Activated T-cell treated with anti-CD3 and anti-CD28 coated beads, Interleukin-2, amount 50 U/mL, for 24 hours (primary cell): Measurements from ENCODE around the gene ADNP.

Experiments used
- DNase-seq: peaks from one replicate; pipeline ENCODE4 v3.0.0-alpha.2; 2020
- H3K27ac Mint-ChIP-seq: 2 replicates; pipeline ENCODE4 v1.8.0; 2020; ENCODE audit warnings: mild to moderate bottlenecking, mixed read lengths
- H3K27me3 Mint-ChIP-seq: 2 replicates; pipeline ENCODE4 v1.8.0; 2020; ENCODE audit warnings: mixed read lengths
- H3K36me3 Mint-ChIP-seq: 2 replicates; pipeline ENCODE4 v1.8.0; 2020; ENCODE audit warnings: low read depth, mixed read lengths
- H3K4me1 Mint-ChIP-seq: 2 replicates; pipeline ENCODE4 v1.8.0; 2020; ENCODE audit warnings: low read depth, mixed read lengths
- H3K4me3 Mint-ChIP-seq: 2 replicates; pipeline ENCODE4 v1.8.0; 2020; ENCODE audit warnings: mild to moderate bottlenecking, moderate library complexity, mixed read lengths
- H3K9me3 Mint-ChIP-seq: 2 replicates; pipeline ENCODE4 v1.8.0; 2020; ENCODE audit warnings: mixed read lengths

Gene ADNP

DNA sequence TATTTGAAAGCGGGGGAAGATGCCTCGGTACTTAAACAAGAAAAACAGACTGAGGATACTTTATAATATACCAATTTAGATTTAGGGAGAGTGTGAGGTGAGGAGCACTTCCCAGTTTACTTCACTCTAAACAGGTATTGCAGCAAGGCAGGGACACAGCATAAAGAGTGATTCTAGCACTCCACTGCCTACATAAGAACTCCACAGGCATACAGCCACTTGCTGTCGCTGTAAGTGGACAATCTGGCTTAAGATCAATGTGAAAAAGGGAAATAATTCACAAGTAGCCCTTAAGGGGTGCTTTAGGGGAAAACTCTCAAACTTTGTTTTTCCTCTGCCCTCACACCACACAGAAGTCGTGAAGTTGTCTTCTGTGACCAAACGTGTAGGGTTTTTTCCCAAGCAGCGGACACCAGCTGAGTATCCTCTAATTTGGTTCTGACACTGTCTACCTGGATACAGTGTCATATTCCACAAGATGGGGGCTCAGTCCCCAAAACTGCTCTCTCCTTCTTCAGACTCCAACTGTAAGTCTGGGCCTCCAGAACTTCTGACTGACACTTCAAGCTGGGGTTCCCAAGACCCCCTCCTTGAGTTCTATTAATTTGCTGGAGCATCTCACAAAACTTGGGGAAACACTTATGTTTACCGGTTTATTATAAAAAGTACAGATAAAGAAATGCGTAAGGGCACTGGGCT, 9.3 kb downstream of the ADNP start:
- Mint-ChIP-seq H3K36me3 (peaks cover 85% of the 10 kb centered on the region), H3K27ac (peak overlapping the region; percentile 70), H3K27me3 (no peaks in the 10 kb centered on the region), H3K4me1 (peaks cover 87% of the 10 kb centered on the region), H3K9me3 (no peaks in the 10 kb centered on the region), H3K4me3 (no peak overlapping the region)
- no peak for DNase-seq

DNA sequence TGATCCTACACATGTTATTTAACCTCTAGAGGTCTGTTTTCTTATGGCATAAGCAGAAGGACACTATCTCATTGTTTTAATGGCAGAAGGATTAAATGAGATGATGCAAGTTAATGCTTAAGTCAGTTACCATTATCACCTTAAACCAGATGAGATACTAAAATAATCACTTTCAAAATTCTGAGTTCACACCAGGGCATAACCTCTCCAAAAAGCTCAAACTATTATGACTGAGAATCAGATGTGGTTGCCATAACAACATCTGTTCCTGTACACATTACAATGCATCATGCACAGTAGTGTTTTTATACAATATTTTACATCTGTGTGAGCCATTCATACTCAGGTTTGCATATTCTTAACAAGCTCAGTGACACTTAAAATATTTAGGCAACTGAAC, 10.2 kb downstream of the ADNP start:
- peak overlapping the region; percentile 13 for H3K27ac Mint-ChIP-seq
- no peak overlapping the region for H3K4me3 Mint-ChIP-seq
- peaks cover 88% of the 10 kb centered on the region for H3K36me3 Mint-ChIP-seq

DNA sequence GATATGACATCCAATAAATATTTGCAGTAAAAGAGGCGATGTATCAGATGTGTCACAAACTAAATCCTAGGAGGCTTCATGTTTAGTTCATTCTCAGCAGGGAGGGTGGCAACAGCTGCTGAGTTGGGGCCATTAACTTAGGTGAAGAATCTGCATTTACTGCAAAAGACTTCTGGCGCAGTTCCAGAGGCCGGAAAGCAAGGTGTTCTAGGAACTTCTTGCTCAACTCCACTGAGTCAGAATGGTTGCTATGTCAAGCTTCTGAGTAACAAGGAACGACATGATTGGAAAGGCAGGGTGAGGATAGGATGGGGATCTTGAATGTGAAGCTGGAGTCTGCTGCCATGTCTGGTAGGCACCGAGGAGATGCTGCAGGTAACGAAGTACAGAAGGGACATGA, 11.7 kb downstream of the ADNP start:
- Mint-ChIP-seq H3K27ac (peak overlapping the region; percentile 66), H3K4me3 (no peak overlapping the region), H3K9me3 (no peaks in the 10 kb centered on the region), H3K27me3 (no peaks in the 10 kb centered on the region), H3K36me3 (peaks cover 85% of the 10 kb centered on the region), H3K4me1 (peaks cover 91% of the 10 kb centered on the region)
- no peak for DNase-seq

More for the DNA sequence above, 10.2 kb downstream of the ADNP start:
- peaks cover 91% of the 10 kb centered on the region for H3K4me1 Mint-ChIP-seq
- no peaks in the 10 kb centered on the region for H3K27me3 Mint-ChIP-seq
- DNase-seq: no peak
- H3K9me3 Mint-ChIP-seq: no peaks in the 10 kb centered on the region

DNA sequence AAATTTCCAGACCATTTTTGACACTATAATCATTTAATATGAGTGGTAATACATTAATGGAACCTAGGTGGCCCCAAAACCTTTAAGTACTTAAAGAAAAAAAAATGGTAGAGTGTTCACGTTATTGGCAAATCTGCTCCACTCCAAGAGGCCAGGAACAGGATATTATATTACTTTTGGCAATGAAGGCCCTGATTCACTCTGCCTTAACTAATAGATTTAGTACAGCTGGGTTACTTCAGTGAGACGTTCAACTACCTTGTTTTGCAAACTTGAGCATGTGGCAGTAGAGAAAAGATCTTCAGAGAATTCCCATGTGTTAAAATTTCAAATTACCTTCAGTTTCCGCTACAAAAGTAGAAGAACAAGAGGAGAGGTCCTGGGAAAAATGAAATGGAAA, 12.8 kb downstream of the ADNP start:
- Mint-ChIP-seq H3K27ac (peak overlapping the region; percentile 41), H3K9me3 (no peaks in the 10 kb centered on the region), H3K36me3 (peaks cover 85% of the 10 kb centered on the region), H3K4me3 (no peak overlapping the region), H3K27me3 (no peaks in the 10 kb centered on the region), H3K4me1 (peaks cover 92% of the 10 kb centered on the region)
- no peak for DNase-seq

DNA sequence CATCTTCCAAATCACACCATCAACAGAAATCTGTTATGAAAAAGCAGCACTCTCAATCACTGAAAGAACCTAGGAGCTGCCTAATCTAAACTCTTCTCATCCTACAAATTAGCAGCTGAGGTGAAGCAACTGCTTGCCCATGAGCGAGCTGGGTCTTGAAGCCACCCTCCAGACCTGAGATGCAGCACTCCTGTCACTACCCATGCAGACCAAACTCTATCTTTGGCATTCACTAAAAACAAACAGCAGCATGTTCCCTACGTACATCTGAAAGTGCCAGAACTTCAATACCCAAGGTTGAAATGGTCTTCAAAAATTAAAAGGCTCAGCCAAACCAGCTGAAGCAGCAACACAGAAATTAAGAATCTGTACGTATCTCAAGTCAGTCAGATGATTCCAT, 14.3 kb downstream of the ADNP start:
- Mint-ChIP-seq H3K4me3 (no peak overlapping the region), H3K27me3 (no peaks in the 10 kb centered on the region), H3K9me3 (no peaks in the 10 kb centered on the region), H3K36me3 (peaks cover 80% of the 10 kb centered on the region), H3K4me1 (peaks cover 93% of the 10 kb centered on the region), H3K27ac (peak overlapping the region; percentile 53)
- no peak for DNase-seq

DNA sequence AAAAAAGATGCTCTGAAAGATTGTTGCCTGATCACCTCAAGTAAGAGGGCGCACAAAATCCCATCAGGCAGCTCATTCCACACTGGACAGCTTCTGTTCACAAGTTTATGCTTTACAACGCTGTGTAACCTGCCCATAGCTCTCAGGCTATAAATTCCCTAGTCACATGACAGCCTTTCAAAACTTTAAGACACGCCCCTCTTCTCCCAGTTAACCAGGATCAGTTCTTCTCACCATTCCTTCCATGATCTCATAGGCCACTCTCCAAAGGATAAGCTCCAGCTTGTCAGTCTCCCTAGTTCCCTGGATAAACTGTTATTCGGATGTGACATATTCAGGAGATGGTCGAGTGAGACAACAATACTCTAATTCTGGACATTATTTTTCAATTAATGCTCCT, 15.0 kb downstream of the ADNP start:
- H3K4me3 Mint-ChIP-seq: no peak overlapping the region

DNA sequence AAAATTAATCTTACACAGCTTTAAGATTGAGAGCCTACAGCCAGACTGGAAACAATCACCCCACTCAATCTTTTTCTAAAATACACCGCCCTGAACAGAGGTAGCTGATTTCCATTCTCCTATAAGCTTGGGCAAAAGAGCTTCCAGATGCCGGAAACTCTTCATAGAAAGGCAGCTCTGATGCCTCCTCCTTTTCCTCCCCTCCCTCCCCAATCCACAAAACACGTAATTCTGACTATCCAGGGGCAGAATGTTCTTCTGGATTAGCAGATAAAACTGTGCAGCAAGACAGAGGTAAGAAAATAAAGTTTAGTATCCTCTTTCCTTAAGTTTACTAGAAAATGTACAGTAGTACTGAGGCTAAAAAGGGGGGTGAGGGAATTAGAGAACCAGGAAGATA, 15.8 kb downstream of the ADNP start:
- no peaks in the 10 kb centered on the region for H3K27me3 Mint-ChIP-seq
- no peak overlapping the region for H3K4me3 Mint-ChIP-seq
- peaks cover 90% of the 10 kb centered on the region for H3K4me1 Mint-ChIP-seq
- H3K36me3 Mint-ChIP-seq: peaks cover 81% of the 10 kb centered on the region
- no peaks in the 10 kb centered on the region for H3K9me3 Mint-ChIP-seq
- no peak for DNase-seq
- H3K27ac Mint-ChIP-seq: peak overlapping the region; percentile 65

More for the DNA sequence above, 15.0 kb downstream of the ADNP start:
- Mint-ChIP-seq H3K27ac (peak overlapping the region; percentile 65), H3K36me3 (peaks cover 80% of the 10 kb centered on the region), H3K27me3 (no peaks in the 10 kb centered on the region), H3K9me3 (no peaks in the 10 kb centered on the region), H3K4me1 (peaks cover 93% of the 10 kb centered on the region)
- no peak for DNase-seq

DNA sequence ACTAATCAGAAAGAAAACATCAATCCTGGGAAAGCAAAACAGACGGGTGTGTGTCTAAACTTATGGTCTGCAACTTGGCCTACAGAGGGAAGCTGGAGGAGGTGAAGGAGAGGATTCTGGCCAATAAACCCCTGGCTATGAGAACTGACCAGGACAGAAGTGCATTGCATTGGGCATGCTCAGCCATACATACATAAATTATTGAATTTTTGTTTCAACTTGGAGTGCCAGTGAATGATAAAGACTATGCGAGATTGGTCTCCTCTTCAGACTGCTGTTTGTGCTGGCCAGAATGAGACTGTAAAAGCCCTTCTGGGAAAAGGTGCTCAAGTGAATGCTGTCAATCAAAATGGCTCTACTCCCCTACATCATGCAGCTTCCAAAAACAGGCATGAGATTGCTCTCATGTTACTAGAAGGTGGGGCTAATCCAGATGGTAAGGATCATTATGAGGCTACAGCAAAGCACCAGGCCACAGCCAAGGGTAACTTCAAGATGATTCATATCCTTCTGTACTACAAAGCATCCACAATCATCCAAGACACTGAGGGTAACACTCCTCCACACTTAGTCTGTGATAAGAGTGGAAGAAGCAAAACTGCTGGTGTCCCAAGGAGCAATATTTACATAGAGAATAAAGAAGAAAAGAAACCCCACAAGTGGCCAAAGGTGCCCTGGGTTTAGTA, 17.4 kb downstream of the ADNP start:
- no peak for DNase-seq
- Mint-ChIP-seq H3K27ac (peak overlapping the region; percentile 90), H3K4me1 (peaks cover 91% of the 10 kb centered on the region)

DNA sequence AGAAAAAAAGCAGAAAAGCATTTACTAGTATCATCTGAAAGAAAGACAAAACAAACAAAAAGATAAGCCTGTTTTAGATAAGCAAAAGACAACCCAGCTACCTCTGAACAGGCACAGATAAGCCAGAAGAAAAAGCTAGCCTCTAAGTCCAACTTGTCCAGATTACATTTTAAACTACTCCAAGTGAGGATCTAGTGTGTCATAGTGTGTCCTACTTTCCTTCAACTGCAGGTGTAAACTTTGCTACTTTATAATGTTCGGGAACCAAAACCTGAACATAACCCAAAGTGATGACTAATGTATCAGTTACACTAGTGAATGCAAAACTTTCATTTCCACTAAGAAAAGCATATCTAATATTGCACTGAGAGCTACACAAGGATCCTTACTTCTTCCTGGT, 19.5 kb downstream of the ADNP start:
- no peak overlapping the region for H3K4me3 Mint-ChIP-seq
- peaks cover 79% of the 10 kb centered on the region for H3K4me1 Mint-ChIP-seq
- H3K36me3 Mint-ChIP-seq: peaks cover 77% of the 10 kb centered on the region
- no peak for DNase-seq
- H3K27me3 Mint-ChIP-seq: no peaks in the 10 kb centered on the region
- H3K27ac Mint-ChIP-seq: peak overlapping the region; percentile 77
- no peaks in the 10 kb centered on the region for H3K9me3 Mint-ChIP-seq

More for the DNA sequence above, 17.4 kb downstream of the ADNP start:
- H3K36me3 Mint-ChIP-seq: peaks cover 80% of the 10 kb centered on the region
- no peaks in the 10 kb centered on the region for H3K27me3 Mint-ChIP-seq
- no peaks in the 10 kb centered on the region for H3K9me3 Mint-ChIP-seq
- no peak overlapping the region for H3K4me3 Mint-ChIP-seq

DNA sequence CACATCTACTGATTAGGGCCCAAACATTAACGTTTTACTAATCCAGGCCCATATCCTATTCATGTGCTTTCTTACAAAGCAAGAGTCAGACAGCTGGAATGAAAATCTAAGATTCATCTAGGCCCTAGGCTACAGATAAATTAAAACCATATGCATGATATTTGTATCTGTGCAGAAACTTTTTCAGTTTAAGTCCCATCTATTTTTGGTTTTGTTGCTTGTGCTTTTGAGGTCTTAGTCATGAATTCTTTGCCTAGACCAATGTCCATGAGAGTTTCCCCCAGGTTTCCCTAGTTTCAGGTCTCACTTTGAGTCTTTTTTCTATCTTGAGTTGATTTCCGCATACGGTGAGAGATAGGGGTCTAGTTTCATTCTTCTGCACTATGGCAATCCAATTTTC, 20.2 kb downstream of the ADNP start:
- Mint-ChIP-seq H3K27ac (peak overlapping the region; percentile 77), H3K9me3 (no peaks in the 10 kb centered on the region), H3K36me3 (peaks cover 77% of the 10 kb centered on the region), H3K4me3 (no peak overlapping the region), H3K27me3 (no peaks in the 10 kb centered on the region), H3K4me1 (peaks cover 76% of the 10 kb centered on the region)
- no peak for DNase-seq

DNA sequence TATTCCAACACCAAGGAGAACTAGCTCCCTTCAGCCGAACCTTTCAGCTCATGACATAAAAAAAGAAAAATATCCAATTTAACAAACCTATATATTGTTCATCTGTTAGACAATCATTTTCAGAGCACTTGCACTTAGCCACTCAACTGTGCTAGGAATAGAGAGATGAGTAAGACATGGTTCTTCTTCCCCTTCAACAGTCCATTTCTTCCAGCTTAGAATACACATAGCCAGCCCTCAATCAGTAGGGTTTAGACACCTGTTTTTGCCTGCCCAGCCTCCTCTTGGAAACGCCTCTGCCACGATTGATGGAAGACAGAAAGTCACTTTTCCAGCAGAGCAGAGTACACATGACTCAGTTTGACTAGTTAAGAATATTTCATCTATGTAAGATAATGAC, 21.8 kb downstream of the ADNP start:
- H3K36me3 Mint-ChIP-seq: peaks cover 81% of the 10 kb centered on the region
- no peak overlapping the region for H3K4me3 Mint-ChIP-seq
- H3K9me3 Mint-ChIP-seq: no peaks in the 10 kb centered on the region
- DNase-seq: no peak
- H3K27me3 Mint-ChIP-seq: no peaks in the 10 kb centered on the region
- H3K4me1 Mint-ChIP-seq: peaks cover 76% of the 10 kb centered on the region
- peak overlapping the region; percentile 51 for H3K27ac Mint-ChIP-seq

DNA sequence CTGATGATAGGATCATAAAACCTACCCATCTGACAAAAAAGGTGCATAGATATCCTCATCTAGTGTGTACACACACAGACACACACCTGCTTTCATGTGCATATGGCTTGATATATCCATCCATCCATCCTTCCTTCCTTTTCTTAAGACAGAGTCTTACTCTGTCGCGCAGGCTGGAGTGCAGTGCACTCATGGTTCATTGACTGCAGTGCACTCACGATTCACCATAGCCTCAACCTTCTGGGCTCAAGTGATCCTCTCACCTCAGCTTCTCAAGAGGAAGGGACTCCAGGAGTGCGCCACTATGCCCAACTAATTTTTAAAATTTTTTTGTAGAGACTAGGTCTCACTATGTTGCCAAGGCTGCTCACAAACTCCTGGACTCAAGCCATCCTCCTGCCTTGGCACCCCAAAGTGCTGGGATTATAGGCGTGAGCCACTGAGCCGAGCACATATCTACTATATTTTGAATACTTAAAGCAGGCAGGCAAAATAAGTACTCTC, 27.1 kb downstream of the ADNP start:
- DNase-seq: no peak
- Mint-ChIP-seq H3K36me3 (peaks cover 92% of the 10 kb centered on the region), H3K27me3 (no peaks in the 10 kb centered on the region), H3K4me1 (peaks cover 50% of the 10 kb centered on the region), H3K9me3 (no peaks in the 10 kb centered on the region), H3K4me3 (no peak overlapping the region), H3K27ac (peak overlapping the region; percentile 53)

DNA sequence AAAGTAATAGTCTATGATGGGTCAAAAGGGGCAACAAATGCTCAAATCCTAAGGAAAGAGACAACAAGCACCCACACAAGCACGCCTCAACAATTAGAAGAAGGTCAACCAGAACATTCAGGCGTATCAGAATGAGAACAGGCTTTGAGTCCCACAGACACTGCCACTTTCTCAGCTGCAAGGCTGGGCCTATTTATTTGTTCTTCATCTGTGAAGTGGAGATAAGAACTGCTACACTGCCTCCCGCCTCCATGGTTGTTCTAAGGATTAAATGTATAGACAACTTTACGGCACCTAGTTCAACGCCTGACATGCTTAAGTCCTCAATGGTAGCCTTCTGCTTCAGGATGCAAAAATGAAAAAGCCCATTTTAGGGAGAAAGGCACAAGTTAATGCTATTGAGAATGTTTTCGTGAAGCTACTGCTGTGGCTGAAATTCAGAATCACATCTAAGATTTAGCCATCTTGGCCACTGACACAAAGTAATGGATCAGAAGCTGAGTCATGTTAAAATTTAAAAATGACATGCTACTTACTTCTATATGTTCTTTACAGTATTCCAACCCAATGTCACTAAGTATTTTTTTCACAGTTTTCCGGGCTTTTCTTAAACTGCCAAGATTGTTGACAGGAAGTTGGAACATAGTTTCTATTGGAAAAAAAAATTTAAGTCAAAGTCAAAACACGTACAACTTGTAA, 27.7 kb downstream of the ADNP start:
- Mint-ChIP-seq H3K4me3 (no peak overlapping the region), H3K4me1 (peaks cover 49% of the 10 kb centered on the region), H3K27ac (peak overlapping the region; percentile 69), H3K27me3 (no peaks in the 10 kb centered on the region), H3K9me3 (no peaks in the 10 kb centered on the region), H3K36me3 (peaks cover 95% of the 10 kb centered on the region)
- no peak for DNase-seq

DNA sequence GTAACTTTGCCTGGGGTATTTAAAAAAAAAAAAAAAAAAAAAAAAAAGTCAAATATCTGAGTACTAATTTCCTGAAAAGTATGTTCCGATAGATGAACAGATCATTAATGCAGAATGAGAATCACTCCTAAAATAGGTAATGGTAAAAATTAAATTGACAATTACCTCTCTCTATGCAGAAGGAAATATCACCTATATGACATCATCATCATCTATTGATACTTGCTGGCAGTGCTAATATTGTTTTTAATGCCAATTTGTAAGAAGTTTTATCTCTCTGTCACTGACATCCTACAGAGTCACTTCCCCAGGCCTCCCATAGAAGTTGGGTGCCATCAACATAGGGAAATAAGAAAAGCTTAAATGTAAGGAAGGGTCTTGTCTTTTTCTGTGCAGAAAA, 29.9 kb downstream of the ADNP start:
- H3K36me3 Mint-ChIP-seq: peaks cover 100% of the 10 kb centered on the region
- no peak overlapping the region for H3K4me3 Mint-ChIP-seq
- no peaks in the 10 kb centered on the region for H3K9me3 Mint-ChIP-seq
- H3K27ac Mint-ChIP-seq: no peak overlapping the region
- DNase-seq: no peak
- H3K27me3 Mint-ChIP-seq: no peaks in the 10 kb centered on the region
- H3K4me1 Mint-ChIP-seq: peaks cover 43% of the 10 kb centered on the region

DNA sequence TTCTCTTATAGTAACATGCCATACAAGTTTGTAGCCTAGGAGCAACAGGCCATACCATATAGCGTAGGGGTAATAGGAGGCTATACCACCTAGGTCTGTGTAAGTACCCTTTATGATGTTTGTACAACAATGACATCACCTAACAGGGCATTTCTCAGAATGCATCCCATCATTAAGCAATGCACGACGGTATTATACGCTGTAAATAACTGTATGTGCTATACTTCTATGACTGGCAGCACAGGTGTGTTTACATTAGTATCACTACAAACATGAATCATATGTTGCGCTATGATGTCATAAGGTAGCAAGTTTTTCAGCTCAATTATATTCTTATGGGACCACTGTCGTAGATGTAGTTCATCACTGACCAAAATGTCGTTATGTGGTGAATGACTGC, 31.0 kb downstream of the ADNP start:
- H3K4me1 Mint-ChIP-seq: peaks cover 34% of the 10 kb centered on the region
- H3K27ac Mint-ChIP-seq: no peak overlapping the region
- H3K4me3 Mint-ChIP-seq: no peak overlapping the region
- H3K9me3 Mint-ChIP-seq: no peaks in the 10 kb centered on the region
- H3K27me3 Mint-ChIP-seq: no peaks in the 10 kb centered on the region
- no peak for DNase-seq
- peaks cover 95% of the 10 kb centered on the region for H3K36me3 Mint-ChIP-seq
